ENCODE measurements around the gene MYMX.

GRCh38 chr6:44237021-44237812 lies 20.5 kb downstream of the MYMX start:
- TF ChIP-seq POU6F1 (CRISPR knock-in tag; IDR thresholded peaks at IDR 0.05; ENCODE audit: borderline replicate concordance, low read depth) = no peak
- TF ChIP-seq BACH2 (CRISPR knock-in tag; IDR thresholded peaks at IDR 0.05; ENCODE audit: borderline replicate concordance) = no peak
- TF ChIP-seq TOX (CRISPR knock-in tag; IDR thresholded peaks at IDR 0.05; ENCODE audit: borderline replicate concordance) = no peak
- TF ChIP-seq TCF4 (CRISPR knock-in tag; IDR thresholded peaks at IDR 0.05; ENCODE audit: borderline replicate concordance) = no peak
- no peak for TF ChIP-seq PATZ1 (CRISPR knock-in tag; IDR thresholded peaks at IDR 0.05; ENCODE audit: borderline replicate concordance)
- TF ChIP-seq ZNF8 (CRISPR knock-in tag; IDR thresholded peaks at IDR 0.05) = no peak
- no peak for TF ChIP-seq ZC3H10 (CRISPR knock-in tag; IDR thresholded peaks at IDR 0.05)
